SK-MEL-5 (cell line): Measurements from ENCODE around the gene WDR74. TPM values are rescaled to one million over a fixed set of nuclear protein-coding genes. Genes with fewer than 3 reads are reported as not detected.

ENCODE experiments used
- DNase-seq: peaks from one replicate; pipeline ENCODE4 v3.0.0-alpha.2; 2016; ENCODE audit warnings: low read depth, low spot score
- in situ Hi-C: cut with HindIII; loops from 2 replicates; pipeline ENCODE4 v1.10.0; 2016; ENCODE audit warnings: low sequenced_read_pairs, high pct_unique_total_duplicates, low pct_unique_long_range_greater_than_20kb
- polyA plus RNA-seq, 2 experiments: library from polyadenylated mRNA; depleted of rRNA; stranded (reverse); fragments of >200 nt; gene quantifications; 2 replicates each; pipeline ENCODE4 v1.2.3, GENCODE V29; 2015
- total RNA-seq: library from RNA; depleted of rRNA; stranded (reverse); fragments of >200 nt; shearing (Covaris generic); gene quantifications from 2 replicates; pipeline ENCODE4 v1.2.3, GENCODE V29; 2014; rRNA removed

Gene WDR74
- 61.2 and 61.4 TPM in 2 replicates for total RNA-seq
- 49.7 and 62.2 TPM in 2 replicates for polyA plus RNA-seq (2015; cell fraction: cytosol; rRNA removed)
- 134 and 151 TPM in 2 replicates for polyA plus RNA-seq (2015; cell fraction: nucleus; rRNA removed)

- DNase-seq, result peak; percentile 92
- in situ Hi-C loops, result no loop called here
Measured at GRCh38 chr11:62839050-62839945, at the start of gene WDR74. Gene WDR74, minus strand, starts transcription at chr11:62839590. Its CDS starts 20 bp downstream, at chr11:62839570.

- DNase-seq, result no peak
- in situ Hi-C loops, result no loop called here
Measured at GRCh38 chr11:62889126-62889483, 49.7 kb upstream of the WDR74 start.

- in situ Hi-C loops, result no loop called here
- no peak for DNase-seq
Measured at GRCh38 chr11:62888406-62888805, 49.0 kb upstream of the WDR74 start.

GRCh38 chr11:62885137-62885750 is 45.9 kb upstream of the WDR74 start:
- DNase-seq, result no peak
- in situ Hi-C loops, result no loop called here

- in situ Hi-C loops, result no loop called here
Measured at GRCh38 chr11:62883673-62884072, 44.3 kb upstream of the WDR74 start.

GRCh38 chr11:62882788-62883501 is 43.6 kb upstream of the WDR74 start:
- no peak for DNase-seq
- in situ Hi-C loops, result no loop called here

More at GRCh38 chr11:62883673-62884072, 44.3 kb upstream of the WDR74 start:
- peak; percentile 41 for DNase-seq

- in situ Hi-C loops, result no loop called here
- DNase-seq, result no peak
Measured at GRCh38 chr11:62882431-62882749, 43.0 kb upstream of the WDR74 start.

GRCh38 chr11:62881579-62882430 is 42.4 kb upstream of the WDR74 start:
- DNase-seq, result peak; percentile 97
- in situ Hi-C loops, result no loop called here

- peak; percentile 82 for DNase-seq
- in situ Hi-C loops, result no loop called here
Measured at GRCh38 chr11:62880803-62881578, 41.6 kb upstream of the WDR74 start, which contains the start of gene SLC3A2. Gene SLC3A2, plus strand, starts transcription at chr11:62880896. Its CDS starts 128 bp downstream, at chr11:62881024.

GRCh38 chr11:62880231-62880802 is 40.9 kb upstream of the WDR74 start:
- DNase-seq, result peak; percentile 36
- in situ Hi-C loops, result no loop called here

- DNase-seq, result no peak
- in situ Hi-C loops, result no loop called here
Measured at GRCh38 chr11:62879235-62879978, 40.0 kb upstream of the WDR74 start.

- in situ Hi-C loops, result no loop called here
Measured at GRCh38 chr11:62876712-62877111, 37.3 kb upstream of the WDR74 start.

GRCh38 chr11:62875698-62876478 is 36.5 kb upstream of the WDR74 start:
- in situ Hi-C loops, result no loop called here
- DNase-seq, result peak; percentile 61

More at GRCh38 chr11:62876712-62877111, 37.3 kb upstream of the WDR74 start:
- no peak for DNase-seq

GRCh38 chr11:62874851-62875250 is 35.5 kb upstream of the WDR74 start:
- in situ Hi-C loops, result no loop called here
- no peak for DNase-seq

GRCh38 chr11:62865635-62866034 is 26.2 kb upstream of the WDR74 start:
- DNase-seq, result no peak
- in situ Hi-C loops, result no loop called here
